Measurements from ENCODE around the gene MBD3L3. TPM values are rescaled to one million over a fixed set of nuclear protein-coding genes. Genes with fewer than 3 reads are reported as not detected.

The MBD3L3 gene
- total RNA-seq: not detected

DNA sequence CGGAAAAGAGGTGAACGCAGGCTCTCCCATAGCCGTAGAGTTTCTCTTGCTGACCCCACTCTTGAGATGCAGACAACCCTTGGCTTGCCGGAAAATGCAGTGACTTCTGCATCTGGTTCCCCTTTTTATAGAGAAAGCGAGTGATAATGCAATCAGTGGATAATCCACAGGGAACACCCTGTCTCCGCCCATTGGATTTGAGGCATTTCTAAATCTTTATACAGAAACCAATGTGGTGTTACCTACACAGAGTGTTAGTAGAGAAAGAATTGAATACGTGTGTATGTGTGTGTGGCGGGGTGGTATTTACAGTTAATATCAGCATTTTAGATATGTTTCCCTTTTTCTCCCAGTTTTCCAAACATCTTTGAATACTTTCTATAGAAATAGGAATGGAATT is at the start of gene MBD3L3:
MBD3L3 (minus strand) TSS at position 101 of the 400 bp plus-strand sequence; CDS start at position 30, 71 bp downstream.

GRCh38 chr19:7069042-7069903 is 10.8 kb upstream of the MBD3L3 start, which contains the start of gene ZNF557:
ZNF557 (plus strand) TSS chr19:7069703; CDS start chr19:7075075, 5,372 bp downstream.

GRCh38 chr19:7049021-7049420 is 9.5 kb downstream of the MBD3L3 start, which contains the start of gene MBD3L2:
MBD3L2 (plus strand) TSS chr19:7049321; CDS start chr19:7049374, 53 bp downstream.

GRCh38 chr19:7040079-7040478 is 18.4 kb downstream of the MBD3L3 start, which contains the start of gene MBD3L4:
MBD3L4 (minus strand) TSS chr19:7040179; CDS start chr19:7040144, 35 bp downstream.

GRCh38 chr19:7030278-7030677 is 28.2 kb downstream of the MBD3L3 start, which contains the start of gene MBD3L5:
MBD3L5 (plus strand) TSS chr19:7030578; CDS start chr19:7030612, 34 bp downstream.

GRCh38 chr19:7021331-7021730 is 37.1 kb downstream of the MBD3L3 start, which contains the start of gene MBD3L2B:
MBD3L2B (minus strand) TSS chr19:7021431; CDS start chr19:7021397, 34 bp downstream.

Other genes with a start within 250 kb of the MBD3L3 start
- 1.2 TPM for gene ADGRE1, start 171.1 kb downstream of the MBD3L3 start, total RNA-seq
- not detected for gene MBD3L2B, start 37.2 kb downstream of the MBD3L3 start, total RNA-seq
- gene MBD3L5, start 28.1 kb downstream of the MBD3L3 start, total RNA-seq: not detected
- gene MBD3L4, start 18.5 kb downstream of the MBD3L3 start, total RNA-seq: not detected
- not detected for gene MBD3L2, start 9.4 kb downstream of the MBD3L3 start, total RNA-seq
- 13.8 TPM for gene ZNF557, start 11.0 kb upstream of the MBD3L3 start, total RNA-seq
- gene INSR, start 235.7 kb upstream of the MBD3L3 start, total RNA-seq: 85.7 TPM

All from metanephros (tissue), 1 donor.